ENCODE results near the gene MPPED2.

DNA sequence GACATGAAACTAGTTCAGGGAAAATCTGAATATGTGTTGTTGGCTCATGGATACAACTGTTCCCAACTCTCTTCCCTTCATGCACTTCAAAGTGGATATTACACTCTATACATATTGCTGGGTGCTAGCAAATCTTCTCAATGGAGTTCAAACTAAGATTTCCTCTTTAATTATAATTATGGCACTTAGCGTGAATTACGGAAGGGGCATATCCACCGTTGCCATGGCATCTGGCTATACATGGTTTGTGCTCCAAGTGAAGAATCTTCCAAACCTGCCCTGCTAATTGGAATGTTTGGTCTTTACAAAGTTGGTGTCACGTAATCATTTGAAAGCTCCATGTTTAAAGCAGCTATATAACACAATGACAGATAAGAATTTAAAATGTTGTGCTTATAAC lies 5.6 kb downstream of the MPPED2 start:
- TF ChIP-seq POLR2AphosphoS5 (IDR thresholded peaks at IDR 0.05; ENCODE audit: low read depth, low read length), result no peak
- TF ChIP-seq POLR2A (IDR thresholded peaks at IDR 0.05; ENCODE audit: low read depth, low read length), result no peak

Measured in GM12892 (cell line).